Measurements from ENCODE around the gene TIMM17A. TPM values are rescaled to one million over a fixed set of nuclear protein-coding genes. Genes with fewer than 3 reads are reported as not detected.

TIMM17A gene
- total RNA-seq, 1 donor from 2014 or later: 47.2 TPM

DNA sequence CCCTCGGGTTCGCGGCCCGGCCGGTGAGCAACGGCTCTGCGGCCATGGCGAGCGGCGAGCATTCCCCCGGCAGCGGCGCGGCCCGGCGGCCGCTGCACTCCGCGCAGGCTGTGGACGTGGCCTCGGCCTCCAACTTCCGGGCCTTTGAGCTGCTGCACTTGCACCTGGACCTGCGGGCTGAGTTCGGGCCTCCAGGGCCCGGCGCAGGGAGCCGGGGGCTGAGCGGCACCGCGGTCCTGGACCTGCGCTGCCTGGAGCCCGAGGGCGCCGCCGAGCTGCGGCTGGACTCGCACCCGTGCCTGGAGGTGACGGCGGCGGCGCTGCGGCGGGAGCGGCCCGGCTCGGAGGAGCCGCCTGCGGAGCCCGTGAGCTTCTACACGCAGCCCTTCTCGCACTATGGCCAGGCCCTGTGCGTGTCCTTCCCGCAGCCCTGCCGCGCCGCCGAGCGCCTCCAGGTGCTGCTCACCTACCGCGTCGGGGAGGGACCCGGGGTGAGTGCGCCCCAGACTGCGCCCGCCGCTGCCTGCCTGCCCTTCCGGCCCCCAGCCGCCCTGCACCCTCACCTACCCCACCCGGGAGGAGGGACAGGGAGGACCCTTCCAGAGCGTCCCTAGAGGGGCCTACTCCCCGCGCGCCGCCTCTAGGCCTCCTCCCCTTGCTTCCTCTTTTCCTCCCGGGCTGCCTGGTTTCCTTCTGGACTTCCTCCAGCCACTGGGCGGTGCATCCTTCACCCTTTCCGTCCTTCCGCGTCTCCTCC, 27.5 kb downstream of the TIMM17A start, which contains the start of gene RNPEP:
Gene RNPEP, plus strand, starts transcription at position 26 of the 757 bp plus-strand sequence. Its CDS starts 19 bp downstream, at position 45.
- H3K36me3 ChIP-seq (ENCODE audit: control insufficient read depth, insufficient read depth, low read length): no peaks in the 10 kb centered on the region
- no peak for DNase-seq (ENCODE audit: low read depth)
- peak; percentile 1 for TF ChIP-seq CTCF (IDR thresholded peaks at IDR 0.05; ENCODE audit: insufficient read depth, low read length, poor library complexity, severe bottlenecking)
- H3K4me3 ChIP-seq (ENCODE audit: low read depth, low read length): peak within 1 kb of the TSS; percentile 69
- H3K27me3 ChIP-seq (ENCODE audit: control insufficient read depth, insufficient read depth, low read length): no peaks in the 10 kb centered on the region

DNA sequence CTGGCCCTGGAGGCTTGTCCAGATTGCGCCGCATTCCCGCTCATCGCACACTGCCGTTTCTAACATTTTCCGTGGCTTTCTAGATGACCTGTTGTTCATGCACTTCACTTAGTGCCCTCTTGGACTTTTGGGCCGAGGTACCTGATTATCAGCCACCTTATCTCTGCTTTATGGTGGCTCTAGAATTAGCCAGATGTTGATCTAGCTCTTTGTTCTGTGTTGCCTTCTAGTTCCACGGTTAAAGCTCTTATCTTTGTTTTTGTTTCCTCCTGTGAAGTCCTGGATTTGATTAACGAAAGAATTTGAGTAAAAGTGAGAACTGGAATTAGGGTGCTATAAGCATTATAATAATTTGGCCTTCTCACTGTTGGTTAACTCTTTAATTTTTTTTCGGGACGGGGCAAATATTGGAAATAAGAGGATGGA, 28.1 kb downstream of the TIMM17A start:
- no peak for DNase-seq (ENCODE audit: low read depth)
- H3K4me3 ChIP-seq (ENCODE audit: low read depth, low read length): peak overlapping the region; percentile 69
- TF ChIP-seq CTCF (IDR thresholded peaks at IDR 0.05; ENCODE audit: insufficient read depth, low read length, poor library complexity, severe bottlenecking): no peak
- H3K36me3 ChIP-seq (ENCODE audit: control insufficient read depth, insufficient read depth, low read length): no peaks in the 10 kb centered on the region
- no peaks in the 10 kb centered on the region for H3K27me3 ChIP-seq (ENCODE audit: control insufficient read depth, insufficient read depth, low read length)

DNA sequence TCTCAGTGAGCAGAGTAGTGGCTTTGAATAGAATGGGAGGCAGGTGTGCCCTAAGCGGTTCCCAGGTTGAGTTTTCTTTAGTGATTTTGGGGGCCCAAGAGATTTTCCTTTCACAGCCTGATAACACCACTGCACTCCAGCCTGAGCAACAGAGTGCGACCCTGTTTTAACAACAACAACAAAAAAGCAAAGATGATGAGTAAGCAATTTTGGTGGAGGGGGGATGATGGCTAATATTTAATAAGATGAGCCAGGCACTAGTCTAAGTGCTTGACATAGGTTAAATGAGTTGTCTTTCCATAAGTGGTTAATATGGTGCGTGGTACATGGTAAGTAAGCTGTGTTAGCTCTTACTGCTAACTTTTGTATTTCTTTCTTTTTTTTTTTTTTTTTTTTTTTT, 29.1 kb downstream of the TIMM17A start:
- TF ChIP-seq CTCF (IDR thresholded peaks at IDR 0.05; ENCODE audit: insufficient read depth, low read length, poor library complexity, severe bottlenecking): no peak
- no peak for DNase-seq (ENCODE audit: low read depth)
- Histone ChIP-seq H3K36me3 (ENCODE audit: control insufficient read depth, insufficient read depth, low read length) (no peaks in the 10 kb centered on the region), H3K27me3 (ENCODE audit: control insufficient read depth, insufficient read depth, low read length) (no peaks in the 10 kb centered on the region), H3K4me3 (ENCODE audit: low read depth, low read length) (no peak overlapping the region)

- Histone ChIP-seq H3K4me3 (ENCODE audit: low read depth, low read length) (no peak overlapping the region), H3K27me3 (ENCODE audit: control insufficient read depth, insufficient read depth, low read length) (no peaks in the 10 kb centered on the region), H3K36me3 (ENCODE audit: control insufficient read depth, insufficient read depth, low read length) (no peaks in the 10 kb centered on the region)
- no peak for TF ChIP-seq CTCF (IDR thresholded peaks at IDR 0.05; ENCODE audit: insufficient read depth, low read length, poor library complexity, severe bottlenecking)
- no peak for DNase-seq (ENCODE audit: low read depth)
These were observed 30.1 kb downstream of the TIMM17A start for GRCh38 chr1:201985355-201985754.

DNA sequence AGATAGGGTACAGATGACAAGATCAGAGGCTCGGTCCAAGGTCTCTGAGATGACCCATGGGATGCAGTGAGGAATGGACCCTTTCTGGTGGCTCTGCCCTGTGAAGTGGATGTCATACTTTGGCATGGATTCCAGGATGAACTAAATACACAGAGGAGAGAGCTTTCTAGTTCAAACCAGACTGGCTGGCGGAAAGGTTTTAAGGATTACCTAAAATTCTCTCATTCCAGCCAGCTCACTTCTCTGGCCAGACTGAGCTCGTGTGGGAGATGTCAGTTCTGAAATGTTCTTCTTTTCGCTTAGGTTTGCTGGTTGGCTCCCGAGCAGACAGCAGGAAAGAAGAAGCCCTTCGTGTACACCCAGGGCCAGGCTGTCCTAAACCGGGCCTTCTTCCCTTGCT, 33.3 kb downstream of the TIMM17A start:
- no peak overlapping the region for H3K4me3 ChIP-seq (ENCODE audit: low read depth, low read length)
- DNase-seq (ENCODE audit: low read depth): no peak
- TF ChIP-seq CTCF (IDR thresholded peaks at IDR 0.05; ENCODE audit: insufficient read depth, low read length, poor library complexity, severe bottlenecking): no peak
- no peaks in the 10 kb centered on the region for H3K36me3 ChIP-seq (ENCODE audit: control insufficient read depth, insufficient read depth, low read length)
- H3K27me3 ChIP-seq (ENCODE audit: control insufficient read depth, insufficient read depth, low read length): no peaks in the 10 kb centered on the region

Measured in kidney epithelial cell (primary cell).